Kidney epithelial cell (primary cell): ENCODE measurements around the gene TRIM44. TPM values are rescaled to one million over a fixed set of nuclear protein-coding genes. Genes with fewer than 3 reads are reported as not detected.

Experiments used
- DNase-seq: peaks from one replicate; pipeline ENCODE4 v3.0.0-alpha.2; 2010; ENCODE audit warnings: low read depth
- H3K27me3 ChIP-seq: 2 replicates; pipeline ENCODE4 v1.6.0; 2011; ENCODE audit warnings: low read length; ENCODE audit not compliant: control insufficient read depth, insufficient read depth
- H3K36me3 ChIP-seq: 2 replicates; pipeline ENCODE4 v1.5.1; 2011; ENCODE audit warnings: low read length; ENCODE audit not compliant: control insufficient read depth, insufficient read depth
- H3K4me3 ChIP-seq: 2 replicates; pipeline ENCODE4 v1.5.1; 2011; ENCODE audit warnings: low read depth, mild to moderate bottlenecking, control low read depth, low read length
- CTCF ChIP-seq: IDR thresholded peaks from 2 replicates; pipeline ENCODE4 v1.5.1; 2011; ENCODE audit warnings: mild to moderate bottlenecking, moderate library complexity, low read length, control low read depth, inconsistent platforms; ENCODE audit not compliant: insufficient read depth, poor library complexity, severe bottlenecking
- total RNA-seq: library from RNA; depleted of rRNA; stranded (reverse); fragments of >200 nt; gene quantifications from 2 replicates; pipeline ENCODE4 v1.2.3, GENCODE V29; 2015

Gene TRIM44
- total RNA-seq, 1 donor from 2014 or later, result 40.9 TPM

- Histone ChIP-seq H3K36me3 (peaks cover 2% of the 10 kb centered on the region), H3K4me3 (no peak overlapping the region), H3K27me3 (no peaks in the 10 kb centered on the region)
- TF ChIP-seq CTCF, result no peak
- no peak for DNase-seq
Measured at GRCh38 chr11:35683728-35684339, 21.3 kb downstream of the TRIM44 start.

- Histone ChIP-seq H3K27me3 (no peaks in the 10 kb centered on the region), H3K36me3 (peaks cover 2% of the 10 kb centered on the region), H3K4me3 (no peak overlapping the region)
- no peak for TF ChIP-seq CTCF
- peak; percentile 19 for DNase-seq
Measured at GRCh38 chr11:35688023-35688422, 25.4 kb downstream of the TRIM44 start.

GRCh38 chr11:35689081-35689996 is 26.8 kb downstream of the TRIM44 start:
- no peaks in the 10 kb centered on the region for H3K27me3 ChIP-seq
- no peak for TF ChIP-seq CTCF
- peaks cover 2% of the 10 kb centered on the region for H3K36me3 ChIP-seq
- DNase-seq, result no peak
- no peak overlapping the region for H3K4me3 ChIP-seq

- H3K27me3 ChIP-seq, result no peaks in the 10 kb centered on the region
- no peak for DNase-seq
- no peaks in the 10 kb centered on the region for H3K36me3 ChIP-seq
- no peak for TF ChIP-seq CTCF
- no peak overlapping the region for H3K4me3 ChIP-seq
Measured at GRCh38 chr11:35702126-35702525, 39.6 kb downstream of the TRIM44 start.

DNA sequence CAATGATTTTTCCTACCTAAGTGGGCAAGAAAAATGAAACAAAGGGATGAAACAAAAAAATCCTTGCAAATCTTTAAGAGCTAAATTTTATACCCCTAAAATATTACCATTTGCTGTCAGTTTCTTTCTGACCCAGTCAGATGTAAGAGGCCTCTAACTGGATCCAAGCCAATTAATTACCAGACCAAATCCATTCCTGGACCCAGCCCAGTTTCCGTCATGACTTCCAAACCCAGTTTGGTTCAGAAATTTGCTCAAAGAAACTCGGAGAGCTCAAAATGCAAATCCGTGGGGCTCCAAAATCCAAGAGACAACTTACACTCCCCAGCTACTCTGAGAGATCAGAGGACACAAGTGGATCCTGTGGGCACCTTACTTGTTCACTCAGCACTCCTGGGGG is 46.8 kb downstream of the TRIM44 start:
- no peak for TF ChIP-seq CTCF
- H3K27me3 ChIP-seq, result no peaks in the 10 kb centered on the region
- no peak overlapping the region for H3K4me3 ChIP-seq
- DNase-seq, result no peak
- no peaks in the 10 kb centered on the region for H3K36me3 ChIP-seq
